Hepatocyte (in vitro differentiated cells): ENCODE data around the gene SLC66A2. TPM values are rescaled to one million over a fixed set of nuclear protein-coding genes. Genes with fewer than 3 reads are reported as not detected.

Source experiments
- DNase-seq: peaks from one replicate; pipeline ENCODE4 v3.0.0-alpha.2; 2016; ENCODE audit warnings: low spot score
- H2AFZ ChIP-seq: fragments of 200-600 bp; sonication (generic); 2 replicates; pipeline ENCODE4 v1.6.0; 2016; ENCODE audit warnings: antibody characterized with exemption, mild to moderate bottlenecking
- H3K27ac ChIP-seq: fragments of 200-600 bp; sonication (generic); 2 replicates; pipeline ENCODE4 v1.5.1; 2016; ENCODE audit warnings: mild to moderate bottlenecking
- H3K27me3 ChIP-seq: fragments of 200-600 bp; sonication (generic); 2 replicates; pipeline ENCODE4 v1.6.1; 2016
- H3K36me3 ChIP-seq: fragments of 200-600 bp; sonication (generic); replicated peaks from 2 replicates; pipeline ENCODE4 v1.5.1; 2016; ENCODE audit warnings: low read depth; ENCODE audit not compliant: insufficient read depth
- H3K4me1 ChIP-seq: fragments of 200-600 bp; sonication (generic); 2 replicates; pipeline ENCODE4 v1.5.1; 2016; ENCODE audit warnings: mild to moderate bottlenecking, moderate library complexity; ENCODE audit not compliant: insufficient read depth
- H3K4me2 ChIP-seq: fragments of 200-600 bp; sonication (generic); 2 replicates; pipeline ENCODE4 v1.6.0; 2016
- H3K4me3 ChIP-seq: fragments of 200-600 bp; sonication (generic); 2 replicates; pipeline ENCODE4 v1.5.1; 2016; ENCODE audit warnings: mild to moderate bottlenecking
- H3K79me2 ChIP-seq: fragments of 200-600 bp; sonication (generic); 2 replicates; pipeline ENCODE4 v1.6.0; 2017; ENCODE audit warnings: mild to moderate bottlenecking
- H3K9me2 ChIP-seq: fragments of 200-600 bp; sonication (generic); replicated peaks from 2 replicates; pipeline ENCODE4 v1.6.0; 2017; ENCODE audit warnings: mild to moderate bottlenecking; ENCODE audit not compliant: insufficient read depth
- H3K9me3 ChIP-seq: fragments of 200-600 bp; sonication (generic); 2 replicates; pipeline ENCODE4 v1.5.1; 2016; ENCODE audit warnings: low read depth, mild to moderate bottlenecking
- H4K20me1 ChIP-seq: fragments of 200-600 bp; sonication (generic); 2 replicates; pipeline ENCODE4 v1.6.0; 2016; ENCODE audit warnings: mild to moderate bottlenecking; ENCODE audit not compliant: insufficient read depth, poor library complexity, severe bottlenecking
- EZH2 ChIP-seq: fragments of 200-600 bp; sonication (generic); IDR thresholded peaks from 2 replicates; pipeline ENCODE4 v1.6.1; 2016; ENCODE audit warnings: antibody characterized with exemption, mild to moderate bottlenecking, borderline replicate concordance
- EZH2phosphoT487 ChIP-seq: fragments of 200-600 bp; sonication (generic); IDR thresholded peaks from one replicate; pipeline ENCODE4 v1.6.1; 2018; ENCODE audit warnings: antibody characterized with exemption, mild to moderate bottlenecking, low read depth, moderate library complexity; ENCODE audit not compliant: unreplicated experiment, severe bottlenecking
- WGBS: methylation state at CpG from one replicate; pipeline ENCODE4 v1.1.6; 2016; ENCODE audit warnings: low lambda C conversion rate; ENCODE audit errors: missing lambda C conversion rate; 5-methylcytosine and 5-hydroxymethylcytosine counted together
- polyA plus RNA-seq: library from polyadenylated mRNA; unstranded; fragments of >200 nt; fragmentation: Nextera tagmentation; extraction: Ambion mirVana; gene quantifications from 2 replicates; pipeline ENCODE4 v1.2.1, GENCODE V29; 2016
- total RNA-seq: library from RNA; depleted of rRNA; stranded (reverse); fragments of >200 nt; gene quantifications from 2 replicates; pipeline ENCODE4 v1.2.3, GENCODE V29; 2014
- TF ChIP-seq, protein P1 (sequence below): fragments of 200-600 bp; sonication (generic); IDR thresholded peaks from 2 replicates; pipeline ENCODE4 v1.5.1; 2016; ENCODE audit warnings: antibody characterized with exemption, mild to moderate bottlenecking; ENCODE audit not compliant: poor library complexity

Gene SLC66A2
- total and polyA plus RNA-seq, 2 experiments from 2014 or later, result 31.1 to 36.5 TPM

DNA sequence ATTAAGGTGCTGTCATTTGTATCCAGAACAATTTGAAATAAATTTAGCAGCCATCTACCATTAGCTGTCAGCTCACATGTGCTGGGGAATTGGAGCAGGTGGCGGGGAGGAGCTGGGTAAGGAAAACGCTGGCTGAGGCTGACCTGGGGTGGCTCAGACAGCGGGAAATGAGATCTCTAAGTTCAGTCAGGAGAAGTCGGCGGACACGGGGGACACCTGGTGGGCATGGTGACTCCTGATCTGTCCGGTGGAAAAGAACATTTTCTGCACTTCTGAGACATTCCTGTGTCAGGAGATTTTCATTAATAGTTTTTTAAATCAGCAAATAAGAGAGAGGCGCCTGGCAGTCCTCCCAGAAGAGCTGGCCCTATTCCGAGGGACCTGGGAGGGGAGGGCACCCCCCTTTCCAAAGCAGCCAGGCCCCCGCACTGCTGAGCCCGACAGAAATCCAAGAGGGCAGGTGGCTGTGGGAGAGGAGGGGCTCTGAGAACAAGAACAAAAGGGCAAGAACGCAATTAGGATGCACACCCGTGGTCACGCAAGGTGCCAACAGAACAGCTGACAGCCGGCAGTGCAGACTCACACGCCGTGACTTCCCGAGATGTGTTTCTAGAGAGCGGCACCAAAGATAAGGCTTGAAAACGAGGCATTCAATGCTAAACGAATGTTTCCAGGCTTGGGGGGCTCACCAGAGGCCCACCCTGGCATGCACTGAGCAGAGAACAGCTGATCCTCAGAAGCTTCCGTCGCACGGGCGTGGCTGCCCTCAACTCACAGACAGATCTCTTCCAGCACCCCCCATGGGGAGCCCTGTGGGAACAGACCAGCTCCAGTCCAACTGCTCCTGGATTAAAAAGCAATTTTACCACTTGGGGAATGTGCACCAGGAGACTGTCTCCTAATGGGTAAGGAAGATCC is 26.4 kb downstream of the SLC66A2 start:
- TF ChIP-seq, protein P1, sequence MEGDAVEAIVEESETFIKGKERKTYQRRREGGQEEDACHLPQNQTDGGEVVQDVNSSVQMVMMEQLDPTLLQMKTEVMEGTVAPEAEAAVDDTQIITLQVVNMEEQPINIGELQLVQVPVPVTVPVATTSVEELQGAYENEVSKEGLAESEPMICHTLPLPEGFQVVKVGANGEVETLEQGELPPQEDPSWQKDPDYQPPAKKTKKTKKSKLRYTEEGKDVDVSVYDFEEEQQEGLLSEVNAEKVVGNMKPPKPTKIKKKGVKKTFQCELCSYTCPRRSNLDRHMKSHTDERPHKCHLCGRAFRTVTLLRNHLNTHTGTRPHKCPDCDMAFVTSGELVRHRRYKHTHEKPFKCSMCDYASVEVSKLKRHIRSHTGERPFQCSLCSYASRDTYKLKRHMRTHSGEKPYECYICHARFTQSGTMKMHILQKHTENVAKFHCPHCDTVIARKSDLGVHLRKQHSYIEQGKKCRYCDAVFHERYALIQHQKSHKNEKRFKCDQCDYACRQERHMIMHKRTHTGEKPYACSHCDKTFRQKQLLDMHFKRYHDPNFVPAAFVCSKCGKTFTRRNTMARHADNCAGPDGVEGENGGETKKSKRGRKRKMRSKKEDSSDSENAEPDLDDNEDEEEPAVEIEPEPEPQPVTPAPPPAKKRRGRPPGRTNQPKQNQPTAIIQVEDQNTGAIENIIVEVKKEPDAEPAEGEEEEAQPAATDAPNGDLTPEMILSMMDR, result no peak
- peaks cover 12% of the 10 kb centered on the region for H3K9me3 ChIP-seq
- H3K4me3 ChIP-seq, result no peak overlapping the region
- no peaks in the 10 kb centered on the region for H3K9me2 ChIP-seq
- DNase-seq, result no peak
- 92% methylated on average over 25 of the region's 25 CpGs for WGBS
- H3K4me2 ChIP-seq, result no peak overlapping the region
- H3K27me3 ChIP-seq, result no peaks in the 10 kb centered on the region
- H3K79me2 ChIP-seq, result peaks cover 27% of the 10 kb centered on the region
- H3K36me3 ChIP-seq, result peaks cover 6% of the 10 kb centered on the region
- no peak overlapping the region for H3K27ac ChIP-seq
- no peaks in the 10 kb centered on the region for H3K4me1 ChIP-seq
- no peaks in the 10 kb centered on the region for H4K20me1 ChIP-seq
- no peak overlapping the region for H2AFZ ChIP-seq

DNA sequence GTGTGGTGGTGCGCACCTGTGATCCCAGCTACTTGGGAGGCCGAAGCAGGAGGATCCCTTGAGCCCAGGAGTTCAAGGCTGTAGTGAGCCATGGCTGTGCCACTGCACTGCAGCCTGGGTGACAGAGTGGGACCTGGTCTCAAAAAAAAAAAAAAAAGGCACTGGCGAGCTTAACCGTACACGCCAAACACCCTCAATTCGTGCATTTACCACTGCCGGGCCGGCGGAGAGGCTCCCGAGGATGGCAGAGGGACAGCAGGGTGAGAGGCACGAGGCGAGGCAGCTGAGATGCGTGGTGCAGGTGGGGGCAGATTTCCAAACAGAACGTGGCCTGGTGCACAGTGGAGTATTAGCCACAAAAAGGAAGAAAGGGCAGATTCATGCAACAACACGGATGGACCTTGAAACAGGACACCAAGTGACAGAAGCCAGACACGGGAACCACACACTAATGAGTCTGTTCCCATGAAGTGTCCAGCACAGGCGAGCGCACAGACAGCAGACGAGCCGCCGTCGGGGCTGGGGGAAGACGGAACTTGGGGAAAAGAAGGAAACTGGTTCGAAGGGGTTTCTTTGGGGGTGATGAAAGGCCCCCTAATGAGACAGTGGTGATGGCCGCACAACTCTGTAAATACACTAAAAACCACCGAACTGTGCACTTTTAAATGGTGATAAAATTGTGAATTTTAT is 27.4 kb downstream of the SLC66A2 start:
- H2AFZ ChIP-seq, result no peak overlapping the region
- H3K27ac ChIP-seq, result no peak overlapping the region
- peaks cover 23% of the 10 kb centered on the region for H3K79me2 ChIP-seq
- H3K9me3 ChIP-seq, result peaks cover 3% of the 10 kb centered on the region
- no peaks in the 10 kb centered on the region for H4K20me1 ChIP-seq
- no peaks in the 10 kb centered on the region for H3K4me1 ChIP-seq
- no peaks in the 10 kb centered on the region for H3K36me3 ChIP-seq
- H3K4me3 ChIP-seq, result no peak overlapping the region
- no peak for DNase-seq
- TF ChIP-seq EZH2 (no peak), EZH2phosphoT487 (no peak)
- TF ChIP-seq, protein P1, result no peak
- no peak overlapping the region for H3K4me2 ChIP-seq
- H3K9me2 ChIP-seq, result no peaks in the 10 kb centered on the region
- WGBS, result 97% methylated on average over 26 of the region's 26 CpGs
- no peaks in the 10 kb centered on the region for H3K27me3 ChIP-seq

DNA sequence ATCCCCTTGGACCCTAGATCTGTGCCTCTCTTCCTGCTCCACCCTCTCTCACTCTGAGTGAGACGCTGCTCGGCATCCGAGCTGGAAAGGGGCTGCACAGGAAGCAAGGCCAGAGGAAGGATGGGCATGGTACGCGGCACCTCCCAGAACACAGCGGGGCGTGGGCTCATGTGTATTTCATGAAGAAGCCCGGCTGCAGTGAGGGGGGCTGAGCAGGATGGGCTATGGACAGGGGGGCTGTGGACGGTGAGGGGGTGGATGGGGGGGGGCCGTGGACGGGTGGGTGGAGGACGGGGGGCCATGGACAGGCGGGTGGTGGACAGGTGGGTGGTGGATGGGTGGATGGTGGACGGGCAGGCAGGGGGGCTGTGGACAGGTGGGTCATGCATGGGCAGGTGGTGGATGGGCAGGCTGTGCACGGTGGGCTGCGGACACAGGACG is 28.5 kb downstream of the SLC66A2 start:
- DNase-seq, result no peak
- Histone ChIP-seq H3K27ac (no peak overlapping the region), H3K4me1 (no peaks in the 10 kb centered on the region), H3K9me3 (no peaks in the 10 kb centered on the region), H3K4me2 (no peak overlapping the region), H3K79me2 (peaks cover 12% of the 10 kb centered on the region), H3K9me2 (no peaks in the 10 kb centered on the region), H2AFZ (no peak overlapping the region), H3K27me3 (no peaks in the 10 kb centered on the region), H4K20me1 (no peaks in the 10 kb centered on the region), H3K36me3 (no peaks in the 10 kb centered on the region), H3K4me3 (no peak overlapping the region)
- TF ChIP-seq EZH2phosphoT487 (no peak), EZH2 (no peak)
- TF ChIP-seq, protein P1, result no peak
- WGBS, result 88% methylated on average over 10 of the region's 17 CpGs
